ENCODE data around the gene AHNAK2. TPM values are rescaled to one million over a fixed set of nuclear protein-coding genes. Genes with fewer than 3 reads are reported as not detected.

Gene AHNAK2
- total RNA-seq, 1 experiment from 2014 or later, result 45.0 TPM

GRCh38 chr14:105019861-105020814 is 42.0 kb upstream of the AHNAK2 start:
- ChIA-PET RAD21 (ENCODE audit: low non-redundant PET in 1 of 2, low total read pairs in 2 of 2, uncharacterized antibody in 2 of 2, unreplicated experiment in 2 of 2) (no interaction called here), CTCF (interaction anchor here (0.9 to 2.6 kb wide), 3 partner anchors 26 to 47 kb away, joined by 3 to 13 read pairs (median 6); no protein-coding TSS in a partner anchor), POLR2A (interaction anchor here (1.3 to 1.9 kb wide), 3 partner anchors 9 to 50 kb away, joined by 3 to 10 read pairs (median 5); no protein-coding TSS in a partner anchor)
- DNase-seq (ENCODE audit: low read depth, low spot score) (no peak), ATAC-seq (peak; percentile 1)
- H2AFZ ChIP-seq (ENCODE audit: low read depth, low read length, poor library complexity, severe bottlenecking), result no peak overlapping the region
- peak overlapping the region; percentile 95 for H3K27ac ChIP-seq (ENCODE audit: low read depth, low read length)
- TF ChIP-seq ZBTB33 (IDR thresholded peaks at IDR 0.05; ENCODE audit: extremely low read depth, insufficient replicate concordance, low read length) (no peak), CBX3 (IDR thresholded peaks at IDR 0.05; ENCODE audit: low read depth) (no peak), EGR1 (IDR thresholded peaks at IDR 0.05; ENCODE audit: low read depth) (no peak), POLR2A (IDR thresholded peaks at IDR 0.05; ENCODE audit: borderline replicate concordance, extremely low read depth, insufficient read depth, insufficient read length) (no peak), REST (IDR thresholded peaks at IDR 0.05; ENCODE audit: low read depth) (no peak), ZFX (IDR thresholded peaks at IDR 0.05) (peak; percentile 94)
- no peaks in the 10 kb centered on the region for H3K9me3 ChIP-seq (ENCODE audit: control insufficient read depth in 1 of 2, insufficient read depth in 1 of 2, low read depth in 1 of 2, low read length in 2 of 2)
- BruUV-seq (replicated peaks), result TSS peak; percentile 65
- peaks cover 0 to 19% of the 10 kb centered on the region in 2 experiments; a peak in 1 of 4 replicates for H3K36me3 ChIP-seq (ENCODE audit: control insufficient read depth in 1 of 2, insufficient read depth in 2 of 2, low read length in 2 of 2)
- peak overlapping the region; percentile 74 to 97 for H3K4me3 ChIP-seq (replicated peaks in 1 of 2; ENCODE audit: low read depth in 1 of 2, low read length in 2 of 2)
- peak overlapping the region; percentile 98 for H3K4me2 ChIP-seq (ENCODE audit: low read length)
- no peaks in the 10 kb centered on the region for H3K9me2 ChIP-seq (ENCODE audit: insufficient read depth)
- intact Hi-C loops (cut with micrococcal nuclease), result loop anchor here (2.0 kb wide), 1 partner anchor 47 kb away; no protein-coding TSS in a partner anchor
- peaks cover 31% of the 10 kb centered on the region; the same call in 1 of the 2 replicates for H4K20me1 ChIP-seq (ENCODE audit: insufficient read depth)
- no peaks in the 10 kb centered on the region for H3K27me3 ChIP-seq (ENCODE audit: insufficient read depth, low read length)
- peak overlapping the region; percentile 99 for H3K9ac ChIP-seq (ENCODE audit: low read length)
- peaks cover 69% of the 10 kb centered on the region for H3K79me2 ChIP-seq (ENCODE audit: insufficient read depth, low read length)
- H3K4me1 ChIP-seq (ENCODE audit: control insufficient read depth in 1 of 2, insufficient read depth in 2 of 2, low read length in 2 of 2), result peaks cover 45 to 67% of the 10 kb centered on the region in 2 experiments

Measured in HCT116 (cell line).